Prostate gland (tissue), 2 donors: ENCODE measurements around the gene DSCAML1. TPM values are rescaled to one million over a fixed set of nuclear protein-coding genes. Genes with fewer than 3 reads are reported as not detected.

Source experiments
- DNase-seq: peaks from one replicate; pipeline ENCODE4 v3.0.0-alpha.2; 2019; ENCODE audit warnings: low spot score
- H3K27ac ChIP-seq, 2 donors: fragments of 200-600 bp; sonication (generic); 2 replicates each; pipeline ENCODE4 v1.5.1; 2017 to 2019
- H3K27me3 ChIP-seq: fragments of 200-600 bp; sonication (generic); replicated peaks from 2 replicates; pipeline ENCODE4 v1.5.1; 2019; ENCODE audit not compliant: insufficient read depth
- H3K36me3 ChIP-seq, 2 donors: fragments of 200-600 bp; sonication (generic); 1 replicate in 1 of 2; 2 replicates in 1 of 2; pipeline versions ENCODE4 v1.5.1 to v1.8.1; 2017 to 2019
- H3K4me1 ChIP-seq: fragments of 200-600 bp; sonication (generic); replicated peaks from 2 replicates; pipeline ENCODE4 v1.5.1; 2019
- H3K4me3 ChIP-seq, 2 donors: fragments of 200-600 bp; sonication (generic); 2 replicates each; pipeline ENCODE4 v1.5.1; 2017 to 2019
- H3K9me3 ChIP-seq: fragments of 200-600 bp; sonication (generic); 2 replicates; pipeline ENCODE4 v1.5.1; 2017
- CTCF ChIP-seq, 4 experiments: fragments of 200-600 bp in 2 of 4; fragments of 450-650 bp in 2 of 4; sonication (generic) in 2 of 4; IDR thresholded peaks; 1 replicate in 3 of 4; 2 replicates in 1 of 4; pipeline ENCODE4 v1.5.1; 2016 to 2019; ENCODE audit warnings: antibody characterized with exemption in 4 of 4, mild to moderate bottlenecking in 2 of 4, moderate library complexity in 2 of 4
- POLR2A ChIP-seq: fragments of 450-650 bp; IDR thresholded peaks from one replicate; pipeline ENCODE4 v1.6.1; 2016; ENCODE audit warnings: antibody characterized with exemption, mild to moderate bottlenecking
- POLR2AphosphoS5 ChIP-seq: sonication (generic); formaldehyde crosslinking; IDR thresholded peaks from one replicate; pipeline ENCODE4 v1.6.1; 2017; ENCODE audit warnings: antibody characterized with exemption
- WGBS: methylation state at CpG from one replicate; pipeline ENCODE4 v1.1.5; 2018; 5-methylcytosine and 5-hydroxymethylcytosine counted together
- intact Hi-C: fragments of 100-400 bp; cut with DNase I; formaldehyde crosslinking; loops from one replicate; pipeline ENCODE4 v1.14.2; 2022
- total RNA-seq, 2 donors: library from RNA; depleted of rRNA; stranded (reverse); fragments of >200 nt; gene quantifications; one replicate each; pipeline ENCODE4 v1.1.0, GENCODE V29; 2016

The DSCAML1 gene
- total RNA-seq, 2 donors from 2014 or later = 0.14 to 2.8 TPM

- WGBS = 89% methylated on average over 14 of the region's 14 CpGs
- Histone ChIP-seq H3K4me3 (no peak overlapping the region), H3K4me1 (no peaks in the 10 kb centered on the region), H3K36me3 (no peaks in the 10 kb centered on the region), H3K9me3 (no peaks in the 10 kb centered on the region), H3K27ac (no peak overlapping the region), H3K27me3 (no peaks in the 10 kb centered on the region)
- DNase-seq = no peak
- TF ChIP-seq POLR2A (no peak), CTCF (IDR thresholded peaks at IDR 0.05) (no peak), POLR2AphosphoS5 (no peak)
- intact Hi-C loops = no loop called here
These were observed 45.9 kb downstream of the DSCAML1 start for GRCh38 chr11:117750916-117751662.

GRCh38 chr11:117750357-117750756 lies 46.7 kb downstream of the DSCAML1 start:
- Histone ChIP-seq H3K27me3 (no peaks in the 10 kb centered on the region), H3K4me1 (no peaks in the 10 kb centered on the region), H3K4me3 (no peak overlapping the region), H3K27ac (no peak overlapping the region), H3K36me3 (no peaks in the 10 kb centered on the region), H3K9me3 (no peaks in the 10 kb centered on the region)
- WGBS = 59% methylated on average over 5 of the region's 5 CpGs
- no peak for DNase-seq
- intact Hi-C loops = no loop called here
- TF ChIP-seq CTCF (IDR thresholded peaks at IDR 0.05) (no peak), POLR2AphosphoS5 (no peak), POLR2A (no peak)

GRCh38 chr11:117749541-117749910 lies 47.5 kb downstream of the DSCAML1 start:
- Histone ChIP-seq H3K27ac (no peak overlapping the region), H3K4me3 (no peak overlapping the region), H3K36me3 (no peaks in the 10 kb centered on the region), H3K27me3 (no peaks in the 10 kb centered on the region), H3K9me3 (no peaks in the 10 kb centered on the region), H3K4me1 (no peaks in the 10 kb centered on the region)
- TF ChIP-seq POLR2AphosphoS5 (no peak), POLR2A (no peak), CTCF (IDR thresholded peaks at IDR 0.05) (no peak)
- WGBS = 94% methylated on average over 8 of the region's 8 CpGs
- intact Hi-C loops = no loop called here
- no peak for DNase-seq

- no peak for TF ChIP-seq POLR2A
- TF ChIP-seq CTCF (IDR thresholded peaks at IDR 0.05) = no peak
- no peak for TF ChIP-seq POLR2AphosphoS5
- Histone ChIP-seq H3K36me3 (no peaks in the 10 kb centered on the region), H3K27me3 (no peaks in the 10 kb centered on the region), H3K9me3 (no peaks in the 10 kb centered on the region), H3K4me3 (no peak overlapping the region), H3K27ac (no peak overlapping the region), H3K4me1 (no peaks in the 10 kb centered on the region)
- 85% methylated on average over 14 of the region's 14 CpGs for WGBS
- intact Hi-C loops = no loop called here
- DNase-seq = no peak
These were observed 48.1 kb downstream of the DSCAML1 start for GRCh38 chr11:117748771-117749540.
